H1 (cell line): ENCODE results near the gene GRID1. TPM values are rescaled to one million over a fixed set of nuclear protein-coding genes. Genes with fewer than 3 reads are reported as not detected.

ENCODE experiments used
- CTCF ChIA-PET: fragments of 300-600 bp; sonication (Branson Sonifier 250); formaldehyde crosslinking; loops from one replicate; lab custom pipeline; 2021; ENCODE audit not compliant: partially characterized antibody; lab: Charles Lee
- POLR2A ChIA-PET: fragments of 300-600 bp; sonication (Branson Sonifier 250); formaldehyde crosslinking; loops from one replicate; lab custom pipeline; 2021; ENCODE audit warnings: inconsistent platforms; ENCODE audit not compliant: partially characterized antibody; lab: Charles Lee
- DNase-seq, 2 experiments: peaks; one replicate each; pipeline versions ENCODE4 v3.0.0 to v3.0.0-alpha.2; 2010 to 2022; ENCODE audit warnings: low spot score in 2 of 2, low read depth in 1 of 2, mixed read lengths in 1 of 2
- FAIRE-seq: peaks from 2 replicates; lab custom pipeline; 2011; peaks lifted over from hg19 to GRCh38; lab: Jason Lieb, UNC
- H2AFZ ChIP-seq: 2 replicates; pipeline ENCODE4 v1.8.1; 2012; ENCODE audit warnings: low read length, inconsistent platforms
- H2AK5ac ChIP-seq: 2 replicates; pipeline ENCODE4 v1.6.1; 2013; ENCODE audit warnings: low read depth, low read length
- H2BK120ac ChIP-seq: replicated peaks from 2 replicates; pipeline ENCODE3; 2013; ENCODE audit warnings: low read depth, low read length, inconsistent platforms
- H2BK12ac ChIP-seq: 2 replicates; pipeline ENCODE4 v1.6.1; 2013; ENCODE audit warnings: low read depth, low read length
- H2BK15ac ChIP-seq: 2 replicates; pipeline ENCODE4 v1.6.1; 2013; ENCODE audit warnings: low read length
- H2BK20ac ChIP-seq: 2 replicates; pipeline ENCODE4 v1.6.1; 2013; ENCODE audit warnings: low read length
- H2BK5ac ChIP-seq: 2 replicates; pipeline ENCODE4 v1.6.1; 2013; ENCODE audit warnings: low read depth, low read length
- H3K14ac ChIP-seq: 2 replicates; pipeline ENCODE4 v1.6.1; 2013; ENCODE audit warnings: inconsistent platforms; ENCODE audit not compliant: insufficient read length
- H3K18ac ChIP-seq: 2 replicates; pipeline ENCODE4 v1.6.1; 2013; ENCODE audit warnings: low read length; ENCODE audit errors: extremely low read depth
- H3K23ac ChIP-seq: 2 replicates; pipeline ENCODE4 v1.6.1; 2013; ENCODE audit warnings: inconsistent platforms; ENCODE audit not compliant: insufficient read length
- H3K23me2 ChIP-seq: 2 replicates; pipeline ENCODE4 v1.6.1; 2013; ENCODE audit warnings: low read depth, low read length
- H3K27ac ChIP-seq: 2 replicates; pipeline ENCODE4 v1.6.1; 2011; ENCODE audit warnings: low read depth, low read length, inconsistent platforms
- H3K27me3 ChIP-seq, 4 experiments: replicated peaks in 1 of 4; 1 replicate in 1 of 4; 2 replicates in 3 of 4; pipeline versions ENCODE4 v1.6.1 to v1.8.1; 2011 to 2013; ENCODE audit warnings: low read length in 3 of 4, mild to moderate bottlenecking in 3 of 4, inconsistent platforms in 2 of 4, mixed read lengths in 2 of 4, moderate library complexity in 1 of 4; ENCODE audit not compliant: control insufficient read depth in 3 of 4, insufficient read depth in 3 of 4; ENCODE audit errors: extremely low read depth in 1 of 4
- H3K36me3 ChIP-seq, 4 experiments: 2 replicates each; pipeline versions ENCODE4 v1.6.1 to v1.8.1; 2011 to 2013; ENCODE audit warnings: mild to moderate bottlenecking in 4 of 4, low read length in 3 of 4, moderate library complexity in 2 of 4, control low read depth in 1 of 4, inconsistent platforms in 1 of 4; ENCODE audit not compliant: insufficient read depth in 4 of 4, control insufficient read depth in 2 of 4
- H3K4ac ChIP-seq: replicated peaks from 2 replicates; pipeline ENCODE3; 2013; ENCODE audit warnings: low read length, low read depth, mixed read lengths, inconsistent platforms; ENCODE audit not compliant: insufficient read length
- H3K4me1 ChIP-seq, 4 experiments: replicated peaks in 1 of 4; 1 replicate in 1 of 4; 2 replicates in 3 of 4; pipeline versions ENCODE4 v1.6.1 to v1.8.1; 2011 to 2013; ENCODE audit warnings: low read length in 3 of 4, inconsistent platforms in 2 of 4, mixed read lengths in 1 of 4; ENCODE audit not compliant: insufficient read depth in 4 of 4, control insufficient read depth in 3 of 4
- H3K4me2 ChIP-seq, 2 experiments: 2 replicates each; pipeline versions ENCODE4 v1.6.1 to v1.8.1; 2011 to 2013; ENCODE audit warnings: low read depth in 2 of 2, low read length in 2 of 2, control low read depth in 1 of 2, inconsistent platforms in 1 of 2, mild to moderate bottlenecking in 1 of 2; ENCODE audit not compliant: insufficient read depth in 1 of 2
- H3K4me3 ChIP-seq, 4 experiments: fragments of 200-600, 300-600 bp in 1 of 4; sonication (generic), shearing (Covaris generic), sonication (Bioruptor Twin) in 1 of 4; 2 replicates each; pipeline versions ENCODE4 v1.5.1 to v1.8.1; 2011 to 2016; ENCODE audit warnings: low read length in 4 of 4, low read depth in 3 of 4, control low read depth in 2 of 4, inconsistent platforms in 2 of 4, mild to moderate bottlenecking in 2 of 4, mixed read lengths in 1 of 4, moderate library complexity in 1 of 4; ENCODE audit not compliant: insufficient read depth in 2 of 4; ENCODE audit errors: extremely low read depth in 1 of 4
- H3K56ac ChIP-seq: replicated peaks from 2 replicates; pipeline ENCODE3; 2013; ENCODE audit warnings: low read depth, mild to moderate bottlenecking, mixed read lengths, low read length, inconsistent platforms; ENCODE audit not compliant: insufficient read length
- H3K79me1 ChIP-seq: 2 replicates; pipeline ENCODE4 v1.6.1; 2013; ENCODE audit warnings: low read depth, low read length, control low read depth
- H3K79me2 ChIP-seq, 2 experiments: 2 replicates each; pipeline versions ENCODE4 v1.6.1 to v1.8.1; 2012 to 2013; ENCODE audit warnings: low read length in 2 of 2, mild to moderate bottlenecking in 2 of 2, inconsistent platforms in 1 of 2; ENCODE audit not compliant: insufficient read depth in 2 of 2, control insufficient read depth in 1 of 2
- H3K9ac ChIP-seq, 4 experiments: replicated peaks in 1 of 4; 1 replicate in 1 of 4; 2 replicates in 3 of 4; pipeline versions ENCODE4 v1.6.1 to v1.8.1; 2011 to 2013; ENCODE audit warnings: low read depth in 3 of 4, low read length in 3 of 4, control low read depth in 2 of 4, mild to moderate bottlenecking in 2 of 4, moderate library complexity in 2 of 4, inconsistent platforms in 1 of 4; ENCODE audit errors: extremely low read depth in 1 of 4
- H3K9me3 ChIP-seq, 2 experiments: 2 replicates each; pipeline versions ENCODE4 v1.6.1 to v1.8.1; 2012 to 2013; ENCODE audit warnings: mild to moderate bottlenecking in 2 of 2, moderate library complexity in 2 of 2, control low read depth in 1 of 2, inconsistent platforms in 1 of 2, low read depth in 1 of 2, low read length in 1 of 2, mixed read lengths in 1 of 2; ENCODE audit not compliant: insufficient read depth in 2 of 2
- H4K20me1 ChIP-seq, 2 experiments: replicated peaks in 1 of 2; 2 replicates each; pipeline versions ENCODE3 to v1.8.1; 2011 to 2013; ENCODE audit warnings: inconsistent platforms in 2 of 2, low read length in 2 of 2, mild to moderate bottlenecking in 1 of 2; ENCODE audit not compliant: insufficient read depth in 2 of 2, control insufficient read depth in 1 of 2
- H4K5ac ChIP-seq: 2 replicates; pipeline ENCODE4 v1.6.1; 2013; ENCODE audit warnings: low read length, low read depth, mixed read lengths, inconsistent platforms; ENCODE audit not compliant: insufficient read length
- H4K8ac ChIP-seq: 2 replicates; pipeline ENCODE4 v1.8.0; 2013; ENCODE audit warnings: mild to moderate bottlenecking, moderate library complexity, low read length, inconsistent platforms; ENCODE audit not compliant: insufficient read depth; ENCODE audit errors: extremely low read depth
- H4K91ac ChIP-seq: replicated peaks from 2 replicates; pipeline ENCODE3; 2013; ENCODE audit warnings: low read length, mixed read lengths, inconsistent platforms; ENCODE audit not compliant: insufficient read length
- BACH1 ChIP-seq: IDR thresholded peaks from 2 replicates; pipeline ENCODE4 v1.6.1; 2012; ENCODE audit warnings: low read length, improper control_type of control experiment
- E2F6 ChIP-seq: IDR thresholded peaks from 2 replicates; pipeline ENCODE4 v1.6.1; 2012; ENCODE audit warnings: inconsistent platforms
- SIX5 ChIP-seq: IDR thresholded peaks from 2 replicates; pipeline ENCODE4 v1.6.1; 2011; ENCODE audit warnings: mild to moderate bottlenecking, low read depth, low read length
- TBP ChIP-seq: IDR thresholded peaks from 2 replicates; pipeline ENCODE4 v1.6.1; 2011; ENCODE audit warnings: low read depth, low read length, improper control_type of control experiment
- WGBS, 2 experiments: shearing (Covaris generic) in 1 of 2; methylation state at CpG; one replicate each; pipeline versions ENCODE4 v1.1.6 to v1.1.7; 2013 to 2015; ENCODE audit warnings: low lambda C conversion rate in 2 of 2, mixed read lengths in 2 of 2, inconsistent platforms in 1 of 2, low coverage in 1 of 2, missing lambda C conversion rate in 1 of 2; ENCODE audit not compliant: insufficient replicate concordance in 2 of 2, insufficient coverage in 1 of 2, insufficient read length in 1 of 2; ENCODE audit errors: extremely low coverage in 1 of 2, missing lambda C conversion rate in 1 of 2; 5-methylcytosine and 5-hydroxymethylcytosine counted together
- polyA plus RNA-seq, 7 experiments: library from polyadenylated mRNA; depleted of rRNA in 3 of 7; stranded (reverse) in 5 of 7; unstranded in 2 of 7; fragments of >200 nt in 5 of 7; fragments of 200-250 nt in 2 of 7; gene quantifications; 1 replicate in 5 of 7; 2 replicates in 1 of 7; 4 replicates in 1 of 7; pipeline versions ENCODE4 v1.2.1 to v1.2.3, GENCODE V29; 2011 to 2013; ENCODE audit warnings: missing spikeins in 2 of 7, mixed read lengths in 2 of 7
- total RNA-seq: library from RNA; stranded (reverse); fragmentation: NEBNext Ultra II Directional; extraction: Animal tissue kit (Norgen Biotek cat#: 25700); gene quantifications from 2 replicates; pipeline ENCODE4 v1.2.1, GENCODE V29; 2021

The GRID1 gene
- total and polyA plus RNA-seq, 2 of the 8 experiments (the other 6 are each of a cell fraction or from before 2014, with no cell fraction given) = 0.22 to 0.30 TPM

GRCh38 chr10:86141896-86142295, 224.7 kb downstream of the GRID1 start:
- Histone ChIP-seq H3K9me3 (no peaks in the 10 kb centered on the region), H2BK15ac (no peak overlapping the region), H3K4me3 (no peak overlapping the region), H3K27me3 (no peaks in the 10 kb centered on the region), H2AFZ (no peak overlapping the region), H3K14ac (no peak overlapping the region), H4K20me1 (no peaks in the 10 kb centered on the region), H2BK5ac (no peak overlapping the region), H4K5ac (no peak overlapping the region), H3K18ac (no peak overlapping the region), H4K8ac (no peak overlapping the region), H3K4me2 (no peak overlapping the region), H2BK120ac (no peak overlapping the region), H3K36me3 (no peaks in the 10 kb centered on the region), H4K91ac (no peak overlapping the region), H2BK12ac (no peak overlapping the region), H3K23me2 (no peaks in the 10 kb centered on the region), H3K4ac (no peak overlapping the region), H3K9ac (no peak overlapping the region), H2AK5ac (no peak overlapping the region), H3K79me1 (no peaks in the 10 kb centered on the region), H3K79me2 (no peaks in the 10 kb centered on the region), H2BK20ac (no peak overlapping the region), H3K23ac (no peak overlapping the region), H3K4me1 (no peaks in the 10 kb centered on the region), H3K27ac (no peak overlapping the region), H3K56ac (no peak overlapping the region)
- no peak for TF ChIP-seq E2F6
- no peak for TF ChIP-seq SIX5
- TF ChIP-seq TBP = no peak
- TF ChIP-seq BACH1 = no peak
- FAIRE-seq = no peak
- CTCF ChIA-PET = interaction anchor here (0.6 to 2.1 kb wide), 12 partner anchors 9 to 1528 kb away, joined by 3 to 8 read pairs (median 4); no protein-coding TSS in a partner anchor
- no peak for DNase-seq
- 100% methylated on average over 5 of the region's 5 CpGs; no CpG with 5 or more reads in 1 of the 2 experiments for WGBS, 2 experiments
- POLR2A ChIA-PET = no interaction called here
